Measurements from ENCODE around the gene DUXB. TPM values are rescaled to one million over a fixed set of nuclear protein-coding genes. Genes with fewer than 3 reads are reported as not detected.

DUXB gene
- polyA plus RNA-seq, 2 donors = not detected

- Histone ChIP-seq H3K9me3 (ENCODE audit: control insufficient read depth in 2 of 2, insufficient read depth in 1 of 2, low read depth in 1 of 2, low read length in 1 of 2) (no peaks in the 10 kb centered on the region), H3K36me3 (ENCODE audit: control insufficient read depth in 2 of 2, insufficient read depth in 2 of 2, low read length in 1 of 2) (peaks cover 0 to 2% of the 10 kb centered on the region in 2 donors), H3K27me3 (ENCODE audit: control insufficient read depth in 1 of 2, insufficient read depth in 2 of 2, low read length in 2 of 2) (no peaks in the 10 kb centered on the region), H3K4me3 (ENCODE audit: low read depth in 1 of 2, low read length in 2 of 2) (peak overlapping the region; percentile 98 to 99), H3K4me1 (ENCODE audit: control insufficient read depth in 2 of 2, insufficient read depth in 2 of 2, low read length in 1 of 2) (peaks cover 0 to 6% of the 10 kb centered on the region in 2 donors), H3K27ac (ENCODE audit: low read depth in 2 of 2, low read length in 1 of 2) (peak overlapping the region; percentile 87 to 91)
- WGBS, 2 donors = 0% methylated on average over 18 of the region's 18 CpGs
Observed at GRCh38 chr16:75647112-75647491, 54.2 kb downstream of the DUXB start.

GRCh38 chr16:75644240-75645012, 56.8 kb downstream of the DUXB start:
- no peaks in the 10 kb centered on the region for H3K9me3 ChIP-seq (ENCODE audit: control insufficient read depth in 2 of 2, insufficient read depth in 1 of 2, low read depth in 1 of 2, low read length in 1 of 2)
- peaks cover 0 to 6% of the 10 kb centered on the region in 2 donors for H3K4me1 ChIP-seq (ENCODE audit: control insufficient read depth in 2 of 2, insufficient read depth in 2 of 2, low read length in 1 of 2)
- no peak overlapping the region for H3K27ac ChIP-seq (ENCODE audit: low read depth in 2 of 2, low read length in 1 of 2)
- peaks cover 11 to 16% of the 10 kb centered on the region in 2 donors for H3K36me3 ChIP-seq (ENCODE audit: control insufficient read depth in 2 of 2, insufficient read depth in 2 of 2, low read length in 1 of 2)
- WGBS, 2 donors = 80 to 88% methylated on average over 7 of the region's 7 CpGs
- H3K4me3 ChIP-seq (ENCODE audit: low read depth in 1 of 2, low read length in 2 of 2) = no peak overlapping the region
- H3K27me3 ChIP-seq (ENCODE audit: control insufficient read depth in 1 of 2, insufficient read depth in 2 of 2, low read length in 2 of 2) = no peaks in the 10 kb centered on the region

Other genes starting within 250 kb of the DUXB start
- gene TMEM170A, start 236.8 kb downstream of the DUXB start, polyA plus RNA-seq = 1 to 10 TPM; 5.0 to 5.2 TPM
- 1 to 10 TPM in 1 of 2 donors, under 1 TPM in 1; 0.39 to 2.0 TPM for gene CHST6, start 206.0 kb downstream of the DUXB start, polyA plus RNA-seq
- gene CHST5, start 165.4 kb downstream of the DUXB start, polyA plus RNA-seq = under 1 TPM; 0.10 to 0.13 TPM
- gene TMEM231, start 145.2 kb downstream of the DUXB start, polyA plus RNA-seq = 1 to 10 TPM; 1.9 to 2.0 TPM
- 10 to 100 TPM; 83.1 to 96.6 TPM for gene GABARAPL2, start 135.1 kb downstream of the DUXB start, polyA plus RNA-seq
- gene ADAT1, start 78.2 kb downstream of the DUXB start, polyA plus RNA-seq = 1 to 10 TPM; 8.4 to 10.0 TPM
- 10 to 100 TPM; 49.6 to 88.5 TPM for gene KARS1, start 53.8 kb downstream of the DUXB start, polyA plus RNA-seq
- gene TERF2IP, start 53.7 kb downstream of the DUXB start, polyA plus RNA-seq = 10 to 100 TPM; 23.1 to 27.6 TPM
- gene CPHXL2, start 24.5 kb downstream of the DUXB start, polyA plus RNA-seq = not detected
- gene CPHXL, start 25.0 kb upstream of the DUXB start, polyA plus RNA-seq = not detected